D341Med (cell line): ENCODE results near the gene LAMTOR2.
A peak's percentile ranks its signal among the peaks of the same experiment; 100 is the strongest.
"Not testable (repeated sequence)": the region's sequence is repeated elsewhere in the genome, so short reads cannot be mapped to it uniquely, and the experiment has no call there.

Experiments used
- DNase-seq: peaks from one replicate; pipeline ENCODE4 v3.0.0; 2012; ENCODE audit warnings: low spot score

LAMTOR2 gene

DNA sequence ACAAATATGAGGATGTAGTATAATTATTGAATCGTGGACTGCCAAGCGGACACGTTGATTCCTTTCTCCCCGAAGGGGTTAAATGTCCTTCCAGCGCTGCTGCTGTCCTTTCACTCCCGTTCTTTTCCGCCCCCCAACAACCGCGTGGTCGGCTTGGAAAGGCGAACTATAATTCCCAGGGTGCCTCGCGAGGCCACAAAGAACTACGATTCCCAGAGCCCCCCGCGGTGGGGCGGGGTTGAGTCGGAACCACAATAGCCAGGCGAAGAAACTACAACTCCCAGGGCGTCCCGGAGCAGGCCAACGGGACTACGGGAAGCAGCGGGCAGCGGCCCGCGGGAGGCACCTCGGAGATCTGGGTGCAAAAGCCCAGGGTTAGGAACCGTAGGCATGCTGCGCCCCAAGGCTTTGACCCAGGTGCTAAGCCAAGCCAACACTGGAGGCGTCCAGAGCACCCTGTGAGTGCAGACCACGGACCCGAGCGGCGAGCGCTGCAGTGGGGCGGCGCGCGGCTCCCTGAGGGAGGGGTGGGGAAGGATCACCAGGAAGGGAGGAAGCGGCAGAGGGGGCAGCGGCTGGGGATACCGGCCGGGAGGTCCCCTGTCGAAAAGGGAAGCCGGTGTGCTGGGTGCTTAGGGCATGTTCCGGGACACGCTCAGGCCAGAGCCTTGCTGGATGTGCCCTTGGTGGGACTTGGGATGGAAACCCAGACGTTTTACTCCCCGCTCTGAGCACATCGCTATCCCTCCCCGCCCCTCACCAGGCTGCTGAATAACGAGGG lies at the start of gene LAMTOR2:
Gene LAMTOR2, plus strand, starts transcription at position 283 of the 781 bp plus-strand sequence. Its CDS starts 108 bp downstream, at position 391.
- DNase-seq, result peak; percentile 97

DNA sequence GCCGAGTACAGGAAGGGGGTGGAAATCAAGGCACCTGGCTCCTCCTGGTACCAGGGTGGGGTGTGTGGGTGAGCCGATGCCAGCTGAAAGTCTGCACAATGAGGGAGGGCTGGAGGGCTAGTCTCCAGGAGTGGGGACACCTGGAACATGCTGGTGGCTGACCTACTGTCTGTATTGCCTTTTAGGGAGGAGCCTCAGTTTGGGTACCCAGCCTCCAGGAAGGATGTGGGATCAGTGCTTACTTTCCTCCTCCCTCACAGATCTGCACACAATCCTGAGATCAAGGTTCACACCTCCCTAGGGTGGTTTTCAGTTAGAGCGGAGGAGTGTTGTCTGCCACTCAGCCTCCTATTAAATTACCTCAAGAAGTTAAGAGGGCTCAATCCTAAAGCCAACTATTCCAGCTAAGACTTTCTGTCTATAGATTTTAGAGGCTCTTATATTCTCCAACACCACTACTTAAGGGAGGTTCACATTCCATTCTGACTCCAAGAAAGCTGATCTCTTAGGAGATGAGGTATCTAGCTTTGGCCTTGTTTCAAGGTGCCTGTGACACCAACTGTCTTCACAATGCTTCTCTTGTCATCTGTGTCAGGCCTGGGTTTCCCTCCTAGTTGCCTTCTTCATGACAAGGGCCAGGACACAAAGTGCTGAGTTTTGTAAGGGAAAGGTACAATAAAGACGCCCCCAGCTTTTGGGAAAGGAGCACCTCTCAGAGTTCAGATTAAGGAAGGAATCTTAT lies 49.6 kb upstream of the LAMTOR2 start:
- DNase-seq, result peak; percentile 35

DNA sequence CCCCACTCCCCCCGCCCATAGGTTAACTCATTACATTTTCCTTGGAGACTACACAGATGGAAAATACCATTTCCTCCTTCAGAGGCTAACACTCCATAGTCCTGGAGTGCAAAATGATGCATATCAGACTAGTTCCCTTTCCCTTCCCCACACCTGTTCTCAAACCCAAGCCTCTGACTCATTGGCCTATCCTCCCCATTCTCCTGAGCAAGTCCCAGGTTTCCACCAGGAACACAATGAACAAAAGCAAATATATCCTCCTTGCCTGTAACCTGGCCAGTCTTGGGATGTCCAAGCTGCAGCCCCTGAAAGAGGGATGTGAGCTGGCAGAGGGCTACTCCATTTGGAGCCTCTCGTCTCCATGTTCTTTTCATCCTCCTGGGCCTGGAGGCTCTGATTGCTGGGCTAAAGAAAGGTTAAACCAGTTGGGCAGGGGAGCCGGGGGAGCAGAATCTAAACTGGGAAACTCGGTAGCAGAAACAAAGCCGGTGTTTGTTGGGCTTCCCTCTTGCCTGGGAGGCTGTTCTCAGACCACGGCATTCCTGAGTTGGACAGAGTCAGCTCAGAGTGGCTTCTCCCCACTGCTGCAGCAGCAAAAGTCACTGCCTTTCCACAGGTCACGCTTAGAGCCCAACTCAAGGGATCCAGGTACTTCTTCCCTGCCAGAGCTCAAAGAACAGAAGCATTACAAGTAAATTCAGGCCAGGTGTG lies 47.8 kb upstream of the LAMTOR2 start:
- peak; percentile 22 for DNase-seq

DNA sequence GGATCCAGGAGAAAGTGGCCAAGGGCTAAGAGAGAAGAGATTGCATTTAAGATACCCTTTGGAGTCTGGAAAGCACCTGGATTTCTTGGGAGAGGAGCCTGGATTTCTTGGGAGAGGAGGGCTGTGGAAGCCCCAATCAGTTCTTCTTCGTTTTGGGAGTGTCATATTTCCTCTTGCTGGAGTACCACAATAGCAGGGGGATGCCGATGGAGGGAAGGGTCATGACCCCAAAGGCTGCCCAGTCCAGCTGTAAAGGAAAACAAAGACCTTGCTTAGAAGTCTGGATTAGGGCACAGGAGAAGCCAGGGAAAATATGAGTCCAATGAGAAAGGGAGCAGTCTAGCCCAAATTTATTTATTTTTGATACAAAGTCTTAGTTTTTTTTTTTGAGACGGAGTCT lies 45.2 kb upstream of the LAMTOR2 start:
- peak; percentile 8 for DNase-seq

DNA sequence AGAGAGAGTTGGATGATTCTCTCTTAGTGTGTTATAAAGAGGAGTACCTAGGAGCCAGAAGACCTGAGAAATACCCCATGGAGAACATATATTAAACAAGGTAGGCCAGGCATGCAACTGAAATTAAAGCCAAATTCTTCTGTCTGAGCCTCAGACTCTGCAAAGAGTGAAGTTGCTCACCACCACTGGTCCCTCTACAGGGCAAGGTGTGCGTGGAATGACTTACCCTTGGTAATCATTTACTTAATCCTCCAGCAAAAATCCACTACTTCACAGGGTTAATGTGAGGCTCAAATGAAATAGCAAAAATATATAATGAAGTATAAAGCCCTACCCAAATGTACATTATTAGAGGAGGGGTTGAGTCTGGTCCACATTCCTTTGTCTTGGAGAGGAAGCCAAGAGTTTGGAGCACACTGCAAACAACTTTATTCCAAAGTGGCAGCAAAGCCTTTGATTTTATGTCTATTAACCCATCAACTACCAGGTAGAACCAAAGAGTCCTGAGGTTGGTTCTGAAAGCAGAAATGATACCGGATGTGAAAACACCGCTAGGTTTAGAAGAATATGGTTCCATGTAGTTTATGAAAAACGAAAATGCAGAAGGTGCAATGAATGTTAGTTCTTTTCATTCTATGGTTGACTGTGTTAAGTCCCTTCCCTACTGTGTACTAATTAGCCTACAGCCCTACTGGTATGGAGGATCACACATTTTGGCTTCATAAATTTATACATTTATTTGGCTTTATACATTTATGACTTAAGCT lies 42.3 kb upstream of the LAMTOR2 start:
- DNase-seq, result peak; percentile 10

DNA sequence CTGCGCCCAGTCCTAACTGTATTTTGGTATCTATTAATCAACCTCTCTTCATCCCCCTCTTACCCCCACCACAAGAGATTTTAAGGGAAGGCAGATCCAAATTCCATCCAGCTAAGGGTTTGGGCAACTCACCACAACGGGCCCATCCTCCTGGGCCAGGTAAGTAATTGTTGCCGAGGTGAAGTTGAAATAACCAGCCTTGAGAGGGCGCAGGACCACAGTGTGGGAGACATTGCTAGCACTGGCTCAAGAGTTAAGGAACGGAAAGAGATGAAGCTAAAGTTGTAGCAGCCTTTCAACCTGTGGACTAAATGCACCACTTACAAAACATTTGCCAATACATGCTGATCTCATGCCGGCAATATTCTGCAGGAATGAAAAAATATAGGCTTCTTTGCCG lies 39.8 kb upstream of the LAMTOR2 start:
- peak; percentile 33 for DNase-seq

DNA sequence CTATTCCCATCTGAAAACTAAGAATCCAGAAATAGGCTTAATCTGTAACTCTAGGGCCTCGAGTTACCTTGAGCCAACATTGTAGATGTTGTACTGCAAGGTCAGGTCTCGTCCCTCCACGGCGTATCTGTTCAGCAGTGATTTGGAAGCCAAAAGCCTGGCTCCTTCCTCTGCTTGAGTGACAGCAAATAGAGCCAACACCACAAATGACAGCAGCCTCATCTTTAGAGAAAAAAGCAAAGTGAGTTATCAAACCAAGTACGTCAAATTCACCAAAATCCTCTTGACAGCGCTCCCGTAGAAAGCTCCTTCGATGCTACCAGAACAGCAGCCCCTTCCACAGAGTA lies 34.7 kb upstream of the LAMTOR2 start:
- no peak for DNase-seq

DNA sequence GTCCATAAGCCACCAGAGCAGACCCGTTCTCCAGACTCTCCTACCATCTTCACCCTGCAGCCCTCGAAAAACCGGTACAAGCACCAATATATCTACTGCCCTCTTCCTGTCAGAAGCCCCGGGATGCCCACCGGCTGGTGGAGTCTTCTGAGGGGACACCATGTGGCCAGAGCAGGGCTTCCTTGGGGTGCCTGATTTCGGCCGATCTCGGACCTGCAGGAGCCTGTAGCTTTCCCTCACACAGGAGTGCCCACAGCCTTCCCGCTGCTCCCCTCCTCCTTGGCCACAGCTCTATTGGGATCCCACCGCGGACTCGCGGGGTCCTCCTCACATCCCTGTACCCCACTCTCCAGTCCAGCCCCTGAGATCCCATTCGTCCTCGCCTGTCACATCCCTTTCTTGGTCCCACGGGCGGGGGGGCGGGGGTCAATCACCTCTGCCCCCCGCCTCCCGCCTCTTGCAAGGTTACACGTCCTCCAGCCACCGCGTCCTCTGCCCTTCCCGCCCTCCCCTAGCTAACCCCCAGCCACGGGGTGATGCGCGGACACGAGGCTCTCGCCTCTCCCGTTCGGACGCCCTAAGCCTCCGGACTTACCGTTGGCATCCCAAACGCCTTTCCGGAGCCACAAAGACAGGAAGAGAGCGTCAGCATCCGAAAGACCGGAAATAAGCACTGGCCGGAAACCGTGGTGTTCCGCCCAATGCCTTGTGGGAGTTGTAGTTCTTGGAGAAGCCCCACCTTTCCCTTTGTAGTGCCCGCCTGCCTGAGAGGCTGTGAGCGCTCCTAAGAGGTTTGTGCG lies 34.1 kb upstream of the LAMTOR2 start, which contains the start of gene SSR2:
Gene SSR2, minus strand, starts transcription at position 659 of the 800 bp plus-strand sequence. CDS start 784 bp downstream, outside the sequence.
- DNase-seq, result peak; percentile 96

DNA sequence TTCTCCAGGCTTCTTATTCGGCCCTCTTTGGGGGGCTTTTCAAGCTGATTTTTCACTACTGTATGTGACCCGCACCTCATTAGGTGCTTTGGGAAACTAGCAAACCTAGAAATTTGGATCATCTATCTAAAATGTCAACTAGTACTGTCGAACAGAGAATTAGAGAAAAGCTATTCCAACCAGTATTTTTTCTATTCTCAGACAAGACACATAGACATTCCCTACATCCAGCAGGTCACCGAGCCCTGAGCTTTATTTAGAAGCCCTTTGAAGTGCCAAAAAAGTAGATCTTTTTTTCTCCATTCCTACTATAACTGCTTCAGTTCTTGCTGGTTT lies 33.5 kb upstream of the LAMTOR2 start:
- DNase-seq, result no peak

DNA sequence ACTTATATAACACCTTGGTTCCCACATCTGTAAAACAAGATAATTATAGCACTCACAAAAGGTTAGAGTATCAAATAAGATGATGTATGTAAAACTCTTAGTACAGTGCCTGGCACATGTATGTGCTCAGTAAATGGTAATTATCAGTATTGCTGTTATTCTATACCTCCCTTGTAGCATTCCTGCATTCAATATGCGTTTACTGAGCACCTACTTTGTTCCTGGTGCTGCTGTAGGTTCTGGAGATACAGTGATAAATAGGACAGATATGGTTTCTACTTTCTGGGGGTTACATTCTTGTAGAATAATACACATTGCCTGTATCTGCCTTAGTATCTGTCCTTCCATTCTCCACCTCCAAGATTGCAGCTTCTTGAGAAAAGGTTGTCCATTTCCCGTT lies 32.6 kb upstream of the LAMTOR2 start:
- no peak for DNase-seq

DNA sequence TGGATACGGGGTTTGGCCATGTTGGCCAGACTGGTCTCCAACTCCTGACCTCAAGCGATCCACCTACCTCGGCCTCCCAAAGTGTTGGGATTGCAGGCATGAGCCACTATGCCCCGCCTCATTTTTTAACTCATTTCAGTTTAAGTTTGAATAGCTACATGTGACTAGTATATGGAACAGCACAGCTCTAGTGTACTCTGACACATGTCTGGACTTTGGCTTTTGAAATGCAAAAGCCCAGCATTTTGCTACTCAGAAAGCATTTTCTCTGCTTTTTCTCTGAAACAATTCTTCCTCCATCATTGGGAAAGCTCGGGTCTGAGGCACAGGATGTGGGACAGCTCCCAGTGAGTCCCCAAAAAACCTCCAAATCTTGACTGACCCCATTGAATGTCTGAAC lies 29.8 kb upstream of the LAMTOR2 start:
- DNase-seq, result no peak

DNA sequence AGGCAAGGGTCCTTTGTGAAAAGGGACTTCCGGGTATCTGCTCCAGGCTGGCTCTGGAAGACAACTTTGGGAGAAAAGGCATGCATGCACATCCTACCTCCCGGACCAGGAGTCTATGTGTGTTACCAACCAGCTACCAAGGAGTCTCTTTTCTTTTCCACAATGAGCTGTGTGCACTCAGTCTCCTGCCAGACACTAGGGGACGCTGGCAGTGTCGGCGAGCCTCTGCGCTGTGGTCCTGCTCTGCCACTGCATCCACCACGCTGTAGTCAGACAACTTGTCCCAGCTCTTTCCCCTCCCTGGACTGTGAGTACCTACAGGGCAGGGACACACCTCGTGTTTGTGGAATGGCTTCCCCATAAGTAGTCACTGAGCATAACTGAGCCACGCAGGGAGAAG lies 28.7 kb upstream of the LAMTOR2 start:
- peak; percentile 88 for DNase-seq

DNA sequence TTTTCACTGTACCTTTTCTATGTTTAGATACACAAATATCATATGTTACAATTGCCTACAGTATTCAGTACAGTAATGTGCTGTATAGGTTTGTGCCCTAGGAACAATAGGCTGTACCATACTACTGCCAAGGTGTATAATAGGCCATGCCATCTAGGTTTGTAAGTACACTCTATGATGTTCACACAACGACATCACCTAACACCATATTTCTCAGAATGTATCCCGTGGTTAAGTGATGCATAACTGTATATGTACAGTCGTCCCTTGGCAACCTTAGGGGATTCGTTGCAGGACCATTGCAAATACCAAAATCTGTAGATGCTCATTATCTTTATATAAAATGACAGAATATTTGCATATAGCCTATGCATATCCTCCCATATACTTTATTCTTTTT lies 28.0 kb upstream of the LAMTOR2 start:
- DNase-seq, result no peak

DNA sequence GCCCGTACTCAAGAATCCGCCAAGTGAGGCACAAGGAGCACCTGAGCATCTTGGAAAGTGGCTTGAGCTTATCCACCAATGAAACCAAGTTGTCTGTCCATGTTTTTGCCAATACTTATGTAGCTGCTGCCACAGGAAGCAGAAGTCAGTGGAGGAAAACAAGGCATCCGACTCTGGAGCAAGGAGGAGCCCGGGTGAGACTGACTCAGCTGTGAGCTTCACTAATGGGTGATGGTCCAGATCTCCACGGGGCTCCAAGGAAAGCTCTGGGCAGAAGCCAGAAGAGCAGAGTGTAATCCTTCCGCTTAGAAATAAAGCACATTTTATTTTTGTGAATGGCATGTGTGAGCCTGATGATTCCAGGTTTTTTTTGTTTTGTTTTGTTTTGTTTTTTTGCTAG lies 21.6 kb upstream of the LAMTOR2 start:
- DNase-seq, result no peak

DNA sequence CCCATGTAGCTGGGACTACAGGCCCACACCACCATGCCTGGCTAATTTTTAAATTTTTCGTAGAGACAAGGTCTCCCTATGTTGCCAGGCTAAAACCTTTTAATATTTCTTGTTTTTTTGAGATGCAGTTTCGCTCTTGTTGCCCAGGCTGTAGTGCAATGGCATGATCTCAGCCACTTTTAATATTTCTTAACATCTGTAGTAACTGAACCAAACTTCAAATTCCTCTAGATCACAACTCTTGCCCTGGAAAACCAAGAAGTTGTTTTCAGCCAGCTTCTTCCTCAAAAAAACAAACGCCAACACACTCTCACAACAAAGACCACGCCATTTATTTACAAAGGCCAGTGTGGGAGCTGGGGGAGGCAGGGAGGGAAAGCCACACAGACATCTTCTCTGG lies 19.6 kb upstream of the LAMTOR2 start:
- DNase-seq, result not testable (repeated sequence)

DNA sequence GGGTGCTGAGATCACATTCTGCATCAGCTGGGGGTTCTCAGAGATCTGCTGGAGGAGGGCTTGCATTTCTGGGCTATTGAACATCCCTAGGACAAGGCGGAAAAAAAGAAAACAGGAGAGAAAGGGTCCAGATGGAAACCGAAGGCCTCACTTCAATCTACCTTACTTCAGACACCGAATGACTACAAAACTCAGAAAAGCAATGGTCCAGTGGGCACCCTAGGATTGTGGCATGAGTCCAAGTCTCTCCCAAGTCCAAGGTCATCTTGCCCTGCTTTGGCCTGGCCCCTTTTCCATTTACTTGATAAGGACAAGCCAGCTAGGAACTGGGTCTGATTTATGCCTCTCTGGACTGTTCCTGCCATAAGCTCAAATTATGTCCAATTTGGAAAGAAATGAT lies 11.8 kb upstream of the LAMTOR2 start:
- DNase-seq, result no peak

DNA sequence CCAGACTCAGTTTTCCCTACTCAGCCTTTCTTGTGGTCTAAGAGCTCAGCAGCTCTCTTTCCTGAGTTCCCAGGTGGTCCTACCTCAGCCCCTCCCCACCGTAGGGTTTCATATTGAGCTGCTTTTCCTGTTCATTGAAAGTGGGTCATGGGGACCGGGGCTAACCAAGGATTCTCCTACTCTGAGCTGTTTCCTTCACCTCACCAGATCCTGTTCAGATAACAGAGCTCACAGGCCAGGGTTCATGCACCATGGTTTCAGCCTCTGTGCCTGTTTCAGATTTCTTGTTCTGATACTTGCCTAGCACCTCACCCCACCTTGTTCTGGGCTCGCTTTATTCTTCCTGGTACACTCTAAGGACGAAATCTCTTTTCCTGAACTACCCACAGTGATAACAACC lies 9.5 kb upstream of the LAMTOR2 start:
- DNase-seq, result no peak

DNA sequence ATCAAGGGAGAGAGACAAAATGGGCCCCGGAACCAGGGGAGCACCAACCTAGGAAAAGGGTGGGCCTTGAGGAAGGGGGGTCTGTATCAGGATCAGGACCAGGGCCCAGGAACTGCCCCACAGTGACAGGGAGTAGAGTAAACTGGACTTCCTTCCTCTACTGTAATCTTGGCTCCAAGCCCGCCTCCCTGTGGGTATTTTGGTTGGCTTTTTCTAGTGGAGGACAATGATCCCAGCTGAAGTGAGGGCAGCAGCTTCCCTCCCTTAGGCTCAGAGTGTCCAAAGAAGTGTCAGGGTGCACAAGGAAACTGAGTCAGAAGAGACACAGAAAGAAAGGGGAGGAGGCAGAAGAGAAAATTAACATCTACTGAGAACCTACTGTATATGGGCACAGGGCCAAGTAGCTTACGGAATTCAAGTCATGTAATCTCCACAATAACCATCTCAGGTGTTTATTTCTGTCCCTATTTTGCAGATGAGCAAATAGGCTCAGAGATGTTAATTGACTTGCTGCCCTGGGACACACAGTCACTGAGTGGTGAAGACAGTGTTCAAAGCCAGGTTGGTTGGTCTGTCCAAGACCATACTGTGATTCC lies 5.8 kb upstream of the LAMTOR2 start:
- no peak for DNase-seq

DNA sequence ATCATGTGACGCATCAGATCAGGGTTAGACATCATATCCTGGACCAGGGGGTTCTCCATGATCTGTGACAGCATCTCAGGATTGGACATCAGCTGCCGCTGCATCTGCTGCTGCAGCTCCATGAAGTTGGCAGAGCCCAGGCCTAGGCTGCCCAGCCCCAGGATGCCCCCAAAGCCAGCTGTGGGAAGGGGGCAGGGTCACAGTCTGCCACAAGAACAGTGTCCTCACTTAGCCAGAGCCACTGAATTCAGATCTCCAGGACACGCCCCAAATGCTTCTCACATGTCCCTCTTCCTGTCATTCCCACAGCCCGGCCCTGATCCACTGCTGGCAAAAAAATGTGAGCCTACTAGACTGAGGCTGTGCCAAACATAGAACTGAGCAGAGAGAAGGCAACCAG lies 4.2 kb upstream of the LAMTOR2 start:
- DNase-seq, result no peak

DNA sequence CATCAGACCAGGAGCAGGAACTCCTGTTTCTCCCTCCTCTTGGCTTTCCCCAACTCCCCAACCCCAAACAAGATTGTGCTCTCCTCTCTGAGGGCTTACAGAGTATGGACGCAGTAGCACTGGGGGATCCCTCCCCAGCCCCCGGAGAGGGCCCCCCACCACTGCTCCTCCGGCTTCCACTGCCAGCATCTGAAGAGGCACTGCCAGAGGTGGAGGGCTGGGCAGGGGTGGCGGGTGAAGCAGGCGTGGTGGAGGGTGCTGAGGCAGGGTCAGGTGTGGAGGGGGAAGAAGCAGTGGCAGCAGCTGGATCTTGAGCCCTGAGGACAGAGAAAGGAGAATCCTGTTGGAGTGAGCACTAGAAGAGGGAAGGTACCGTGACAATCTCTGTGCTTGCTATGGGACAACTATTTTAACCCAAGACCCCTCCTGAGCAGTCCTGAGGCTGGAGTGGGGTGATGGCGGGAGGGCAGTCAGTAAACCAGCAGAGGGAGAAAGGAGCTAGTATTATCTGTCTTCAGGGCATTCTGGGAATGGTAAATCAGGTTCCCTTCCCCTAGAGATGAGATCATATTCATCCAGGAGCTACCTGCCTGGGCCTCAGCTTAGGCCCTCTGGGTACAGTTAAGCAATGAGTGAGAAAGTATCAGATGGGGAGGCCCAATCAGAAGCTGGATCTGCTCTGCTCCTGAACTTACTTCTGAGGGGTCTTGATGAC lies 3.4 kb upstream of the LAMTOR2 start:
- no peak for DNase-seq
